ENCODE data around the gene CTDSPL.

DNA sequence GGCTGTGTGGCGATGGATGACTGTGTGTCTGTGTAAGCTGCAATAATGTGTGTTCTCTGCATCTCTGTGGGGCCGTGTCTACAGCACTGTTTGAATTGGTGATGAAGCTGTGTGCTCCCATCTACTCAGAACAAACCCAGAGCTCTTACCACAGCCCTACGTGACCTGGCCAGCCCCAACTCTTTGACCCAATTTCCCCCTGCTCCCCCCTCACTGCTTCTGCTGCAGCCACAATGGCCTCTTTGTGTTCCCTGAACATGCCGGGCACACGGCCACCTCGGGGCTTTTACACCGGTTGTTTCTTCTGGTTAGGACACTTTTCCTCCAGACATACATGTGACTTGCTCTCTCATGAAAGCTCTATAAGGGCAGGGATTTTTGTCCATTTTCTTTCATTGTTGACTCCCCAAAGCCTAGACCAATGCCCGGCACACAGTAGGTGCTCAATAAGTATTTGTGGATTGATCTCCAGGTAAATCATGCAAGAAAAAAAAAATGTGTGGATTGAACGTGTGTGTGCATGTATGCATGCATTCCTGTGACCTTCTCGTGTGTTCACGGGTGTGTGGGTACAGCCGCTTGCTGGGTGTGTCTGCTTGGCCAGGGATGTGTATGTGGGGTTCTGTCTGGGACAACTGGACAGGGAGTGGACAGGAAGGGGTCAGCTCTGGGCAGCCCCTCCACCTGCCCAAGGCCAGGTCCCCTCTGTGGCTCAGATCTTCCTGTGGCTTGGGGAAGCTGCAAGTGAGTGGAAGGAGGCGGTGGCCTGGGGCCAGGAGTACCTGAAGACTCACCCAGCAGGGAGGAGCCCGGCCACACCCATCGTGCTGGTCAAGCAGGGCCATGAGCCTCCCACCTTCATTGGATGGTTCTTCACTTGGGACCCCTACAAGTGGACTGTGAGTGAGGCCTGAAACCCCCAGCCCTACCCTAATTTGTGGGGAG, 143.7 kb downstream of the CTDSPL start:
- TF ChIP-seq, protein P1, sequence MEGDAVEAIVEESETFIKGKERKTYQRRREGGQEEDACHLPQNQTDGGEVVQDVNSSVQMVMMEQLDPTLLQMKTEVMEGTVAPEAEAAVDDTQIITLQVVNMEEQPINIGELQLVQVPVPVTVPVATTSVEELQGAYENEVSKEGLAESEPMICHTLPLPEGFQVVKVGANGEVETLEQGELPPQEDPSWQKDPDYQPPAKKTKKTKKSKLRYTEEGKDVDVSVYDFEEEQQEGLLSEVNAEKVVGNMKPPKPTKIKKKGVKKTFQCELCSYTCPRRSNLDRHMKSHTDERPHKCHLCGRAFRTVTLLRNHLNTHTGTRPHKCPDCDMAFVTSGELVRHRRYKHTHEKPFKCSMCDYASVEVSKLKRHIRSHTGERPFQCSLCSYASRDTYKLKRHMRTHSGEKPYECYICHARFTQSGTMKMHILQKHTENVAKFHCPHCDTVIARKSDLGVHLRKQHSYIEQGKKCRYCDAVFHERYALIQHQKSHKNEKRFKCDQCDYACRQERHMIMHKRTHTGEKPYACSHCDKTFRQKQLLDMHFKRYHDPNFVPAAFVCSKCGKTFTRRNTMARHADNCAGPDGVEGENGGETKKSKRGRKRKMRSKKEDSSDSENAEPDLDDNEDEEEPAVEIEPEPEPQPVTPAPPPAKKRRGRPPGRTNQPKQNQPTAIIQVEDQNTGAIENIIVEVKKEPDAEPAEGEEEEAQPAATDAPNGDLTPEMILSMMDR (IDR thresholded peaks at IDR 0.05) = no peak
- no peak for TF ChIP-seq EZH2 (IDR thresholded peaks at IDR 0.05)

All from neural progenitor cell (in vitro differentiated cells).